Stimulated activated effector memory CD8-positive, alpha-beta T cell treated with anti-CD3 and anti-CD28 coated beads, Interleukin-12 subunit alpha, Interleukin-12 subunit beta, amount 100 ng/mL, for 72 hours (primary cell): ENCODE results near the gene OR2AG1.
A peak's percentile ranks its signal among the peaks of the same experiment; 100 is the strongest.
"Not testable (repeated sequence)": the region's sequence is repeated elsewhere in the genome, so short reads cannot be mapped to it uniquely, and the experiment has no call there.

Source experiments
- ATAC-seq: fragments of 150-1000 bp; cut with Tn5 transposase; 2 replicates; pipeline ENCODE4 v1.10.0; 2021
- DNase-seq, 2 donors: peaks; one replicate each; pipeline ENCODE4 v3.0.0; 2021 to 2022; ENCODE audit warnings: low spot score in 2 of 2
- H3K27ac Mint-ChIP-seq: one replicate; pipeline ENCODE4 v1.8.0; 2022; ENCODE audit warnings: mild to moderate bottlenecking, mixed read lengths
- H3K36me3 Mint-ChIP-seq: one replicate; pipeline ENCODE4 v1.8.0; 2022; ENCODE audit warnings: mild to moderate bottlenecking, mixed read lengths
- H3K4me1 Mint-ChIP-seq: one replicate; pipeline ENCODE4 v1.8.0; 2022; ENCODE audit warnings: mixed read lengths
- H3K4me3 Mint-ChIP-seq: one replicate; pipeline ENCODE4 v1.8.0; 2022; ENCODE audit warnings: mild to moderate bottlenecking, mixed read lengths
- H3K9me3 Mint-ChIP-seq: one replicate; pipeline ENCODE4 v1.8.0; 2022; ENCODE audit warnings: mixed read lengths

Gene OR2AG1

DNA sequence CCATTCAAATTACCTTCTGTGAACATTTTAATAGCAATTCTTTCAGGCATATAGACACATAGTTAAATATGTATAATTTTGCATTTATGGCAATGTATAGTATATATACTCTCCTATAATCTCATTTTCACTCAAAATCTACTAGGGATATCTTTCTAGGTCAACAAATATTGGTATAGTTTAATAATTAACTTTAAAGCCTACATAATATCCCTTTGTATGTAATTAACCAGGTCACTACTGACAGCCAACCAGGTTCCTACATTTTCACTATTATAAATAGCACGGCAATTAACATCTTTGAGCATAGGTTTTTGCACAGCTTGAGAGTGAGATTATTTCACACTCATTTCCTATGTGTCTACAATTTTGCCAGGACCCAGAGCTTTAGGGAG, 26.9 kb upstream of the OR2AG1 start:
- no peak overlapping the region for H3K27ac Mint-ChIP-seq

DNA sequence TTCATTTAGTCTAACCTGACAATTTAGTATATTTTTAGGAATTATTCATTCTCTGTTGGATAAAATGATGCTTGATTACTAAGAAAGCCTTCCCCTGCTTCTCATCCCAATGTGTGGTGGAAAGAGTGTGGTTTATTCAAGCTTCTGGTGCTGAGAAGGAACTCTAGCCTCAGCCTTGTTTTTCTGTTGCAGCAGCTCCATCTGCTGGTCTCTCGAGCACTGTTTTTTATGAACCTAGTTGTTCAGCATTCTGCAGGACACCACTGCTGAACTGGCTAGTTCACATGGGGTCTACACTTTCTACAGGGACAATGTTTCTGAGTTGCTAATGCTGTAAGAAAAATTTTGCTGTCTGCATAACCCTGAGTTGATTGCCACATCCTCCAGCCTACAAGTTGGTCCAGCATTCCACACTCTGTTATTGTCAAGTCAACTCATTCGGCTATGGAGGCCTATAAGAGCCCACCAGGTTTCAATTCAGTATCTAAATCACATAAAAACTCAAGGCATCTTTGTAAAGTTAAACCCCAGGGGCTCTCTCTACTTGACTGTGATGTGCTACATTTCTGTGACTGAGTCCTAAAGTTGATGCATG, 25.4 kb upstream of the OR2AG1 start:
- Mint-ChIP-seq H3K9me3 (no peaks in the 10 kb centered on the region), H3K4me3 (no peak overlapping the region), H3K36me3 (no peaks in the 10 kb centered on the region), H3K4me1 (peaks cover 11% of the 10 kb centered on the region), H3K27ac (no peak overlapping the region)
- peak; percentile 81 for ATAC-seq
- DNase-seq = no peak

More for the DNA sequence above, 26.9 kb upstream of the OR2AG1 start:
- Mint-ChIP-seq H3K4me3 (no peak overlapping the region), H3K4me1 (peaks cover 11% of the 10 kb centered on the region), H3K9me3 (no peaks in the 10 kb centered on the region), H3K36me3 (no peaks in the 10 kb centered on the region)
- ATAC-seq = no peak
- no peak for DNase-seq

DNA sequence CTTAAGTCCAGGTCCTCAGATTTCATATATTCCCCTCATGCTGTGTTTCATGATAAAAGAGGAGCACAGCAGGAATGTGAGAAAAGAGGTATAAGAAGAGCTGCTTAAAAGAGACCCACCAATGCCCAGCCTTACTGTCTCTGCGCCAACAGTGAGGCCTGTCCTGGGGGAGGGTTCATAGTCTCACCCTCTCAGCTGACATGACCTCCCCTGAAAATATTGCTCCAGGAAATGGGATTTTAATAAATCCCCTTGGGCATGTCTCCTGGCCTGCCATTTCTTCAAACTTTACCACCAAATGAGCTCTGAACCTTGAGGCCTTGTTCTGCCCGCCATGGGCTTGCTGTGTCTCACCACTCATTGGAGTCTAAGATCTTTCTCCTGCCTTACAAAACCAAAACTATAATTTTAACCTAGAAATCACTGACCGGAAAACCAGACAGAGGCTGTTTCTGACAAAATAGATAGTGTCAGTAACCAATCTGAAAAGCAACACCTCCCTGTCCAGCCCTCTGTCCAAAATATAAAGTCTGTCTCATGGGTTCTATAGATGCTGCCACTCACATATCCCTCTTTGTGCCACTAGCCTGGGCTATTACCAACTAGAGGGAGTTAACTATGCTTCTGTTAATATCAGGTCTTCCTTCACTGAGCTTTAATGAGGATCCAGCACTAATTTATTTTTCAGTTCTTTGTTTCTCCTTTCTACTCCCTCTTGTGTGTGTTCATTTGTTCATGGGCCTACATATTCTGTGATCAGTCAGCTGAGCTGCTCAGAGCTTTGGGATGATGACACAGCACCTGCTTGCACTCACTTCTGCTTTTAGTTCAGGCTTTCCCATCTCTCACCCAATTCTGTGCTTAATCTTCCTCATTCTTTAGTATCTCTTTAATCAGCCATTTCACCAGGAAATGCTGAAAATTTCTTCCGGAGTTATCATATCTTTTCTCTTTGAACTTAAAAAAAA, 10.6 kb upstream of the OR2AG1 start, which contains the start of gene OR2AG2:
TSS of gene OR2AG2 (minus strand) at position 51 of the 968 bp plus-strand sequence. CDS start 3,019 bp downstream, outside the sequence.
- DNase-seq (no peak), ATAC-seq (no peak)
- H3K27ac Mint-ChIP-seq = no peak within 1 kb of the TSS
- H3K9me3 Mint-ChIP-seq = no peaks in the 10 kb centered on the region
- no peaks in the 10 kb centered on the region for H3K36me3 Mint-ChIP-seq
- no peaks in the 10 kb centered on the region for H3K4me1 Mint-ChIP-seq
- H3K4me3 Mint-ChIP-seq = no peak within 1 kb of the TSS

DNA sequence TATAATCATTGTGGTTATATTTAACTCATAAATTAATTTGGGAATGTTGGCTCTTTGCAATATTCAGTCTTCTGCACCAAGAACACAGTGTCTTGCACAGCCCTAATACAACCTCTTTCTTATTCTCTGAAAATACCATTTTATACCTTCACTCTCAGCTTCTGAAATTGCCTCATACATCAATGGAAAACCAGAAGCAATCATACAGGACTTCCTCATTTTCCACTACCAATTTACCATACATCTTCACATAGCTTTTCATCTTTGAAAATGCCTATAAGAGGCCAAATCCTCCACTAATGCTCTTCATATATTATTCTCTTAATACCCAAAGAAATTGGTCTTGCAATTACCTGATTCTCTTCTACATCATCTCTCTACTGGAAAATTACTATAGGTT, 4.3 kb upstream of the OR2AG1 start:
- H3K36me3 Mint-ChIP-seq = no peaks in the 10 kb centered on the region
- ATAC-seq (no peak), DNase-seq (no peak)
- H3K4me3 Mint-ChIP-seq = no peak overlapping the region
- H3K9me3 Mint-ChIP-seq = no peaks in the 10 kb centered on the region
- H3K4me1 Mint-ChIP-seq = no peaks in the 10 kb centered on the region
- no peak overlapping the region for H3K27ac Mint-ChIP-seq

DNA sequence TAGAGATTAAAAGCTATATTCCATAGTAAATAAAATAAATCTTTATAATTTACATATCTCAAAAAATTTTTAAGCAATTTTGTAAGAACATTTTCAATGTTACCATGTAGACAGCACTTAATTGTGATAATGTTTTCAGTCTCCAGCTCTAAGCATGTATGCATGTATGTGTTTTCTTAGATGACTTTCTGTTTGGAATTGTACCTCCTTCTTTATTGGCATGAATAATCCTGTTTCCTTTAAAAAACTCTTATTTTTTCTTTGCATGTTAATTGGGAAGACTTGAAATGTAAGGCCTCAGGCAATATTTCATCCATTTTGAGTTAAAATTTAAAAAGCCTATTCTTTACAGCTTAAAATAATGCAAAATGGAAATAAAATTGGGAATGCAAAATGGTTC, 2.0 kb upstream of the OR2AG1 start:
- no peaks in the 10 kb centered on the region for H3K36me3 Mint-ChIP-seq
- ATAC-seq (no peak), DNase-seq (no peak)
- no peak overlapping the region for H3K4me3 Mint-ChIP-seq
- H3K27ac Mint-ChIP-seq = no peak overlapping the region
- no peaks in the 10 kb centered on the region for H3K4me1 Mint-ChIP-seq
- H3K9me3 Mint-ChIP-seq = no peaks in the 10 kb centered on the region

DNA sequence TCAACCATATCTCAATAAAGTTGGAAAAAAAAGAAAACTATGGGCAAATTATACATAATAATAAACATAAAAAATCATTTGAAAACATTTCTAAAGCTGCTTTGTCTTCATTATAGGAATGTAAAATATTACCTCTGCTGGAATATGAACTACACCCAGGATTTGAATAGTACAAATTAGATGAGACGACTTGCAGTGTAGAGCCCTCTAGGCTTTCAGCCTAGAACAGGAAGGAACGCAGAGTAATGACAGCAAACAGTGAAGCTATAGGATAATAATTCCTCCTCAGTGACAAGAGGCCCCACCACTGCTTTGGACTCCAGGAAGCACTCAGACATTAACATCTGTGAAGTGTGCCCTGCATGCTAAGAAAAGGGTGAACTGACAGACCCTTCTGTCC, 7.7 kb downstream of the OR2AG1 start:
- Mint-ChIP-seq H3K9me3 (no peaks in the 10 kb centered on the region), H3K36me3 (no peaks in the 10 kb centered on the region), H3K4me1 (no peaks in the 10 kb centered on the region), H3K27ac (no peak overlapping the region), H3K4me3 (no peak overlapping the region)
- no peak for ATAC-seq
- no peak for DNase-seq

DNA sequence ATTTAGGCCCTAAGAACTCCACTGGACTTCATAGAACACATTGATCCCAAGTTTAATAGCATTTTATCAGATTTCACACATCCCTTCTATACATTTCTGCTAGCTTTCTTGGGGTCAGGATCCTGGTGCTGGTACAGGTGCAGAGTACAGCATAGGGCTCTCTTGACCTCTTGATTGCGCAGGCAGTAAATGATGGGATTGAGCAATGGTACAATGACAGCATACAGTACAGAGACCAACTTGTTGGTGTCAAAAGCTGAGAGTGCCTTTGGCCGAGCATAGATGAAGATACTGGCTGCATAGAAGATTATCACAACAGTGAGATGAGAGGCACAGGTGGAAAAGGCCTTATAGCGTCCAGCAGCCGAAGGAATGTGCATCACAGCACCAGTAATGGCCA, 11.8 kb downstream of the OR2AG1 start:
- Mint-ChIP-seq H3K4me3 (no peak overlapping the region), H3K4me1 (no peaks in the 10 kb centered on the region), H3K36me3 (no peaks in the 10 kb centered on the region), H3K27ac (no peak overlapping the region), H3K9me3 (no peaks in the 10 kb centered on the region)
- no peak for ATAC-seq
- no peak for DNase-seq

DNA sequence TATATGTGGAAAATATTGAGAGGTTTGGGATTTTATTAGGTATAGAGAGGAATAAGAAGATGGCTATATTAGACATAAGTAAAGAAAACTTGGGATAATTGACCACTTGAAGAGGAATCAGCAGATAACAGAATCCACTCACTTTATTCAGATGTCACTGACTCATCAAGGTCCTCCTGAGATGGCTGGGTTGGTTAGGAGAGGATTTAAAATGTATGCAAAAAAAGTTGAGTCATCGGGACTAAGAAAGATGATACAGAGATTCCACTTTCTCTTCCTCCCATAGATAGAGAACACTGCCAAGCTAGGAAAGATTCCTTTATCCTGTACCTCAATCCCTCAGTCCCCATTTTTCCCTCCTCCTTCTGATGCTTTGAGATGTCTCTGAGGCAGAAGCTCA, 16.6 kb downstream of the OR2AG1 start, which contains the start of gene OR6A2:
TSS of gene OR6A2 (minus strand) at position 288 of the 400 bp plus-strand sequence. CDS start 3,981 bp downstream, outside the sequence.
- Mint-ChIP-seq H3K9me3 (peaks cover 7% of the 10 kb centered on the region), H3K27ac (no peak within 1 kb of the TSS), H3K36me3 (no peaks in the 10 kb centered on the region), H3K4me3 (no peak within 1 kb of the TSS), H3K4me1 (no peaks in the 10 kb centered on the region)
- DNase-seq (no peak), ATAC-seq (no peak)

DNA sequence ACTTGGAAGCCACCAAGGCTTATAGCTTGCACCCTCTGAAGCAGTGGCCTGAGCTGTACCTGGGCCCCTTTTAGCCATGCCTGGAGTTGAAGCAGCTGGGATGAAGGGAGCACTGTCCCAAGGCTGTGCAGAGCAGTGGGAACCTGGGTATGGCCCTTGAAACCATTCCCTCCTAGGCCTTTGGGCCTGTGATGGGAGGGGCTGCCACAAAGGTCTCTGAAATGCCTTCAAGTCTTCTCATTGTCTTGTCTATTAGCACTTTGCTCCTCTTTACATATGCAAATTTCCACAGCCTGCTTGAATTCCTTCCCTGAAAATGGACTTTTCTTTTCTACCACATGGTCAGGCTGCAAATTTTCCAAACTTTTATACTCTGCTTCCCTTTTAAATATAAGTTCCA, 18.3 kb downstream of the OR2AG1 start:
- H3K4me1 Mint-ChIP-seq, H3K27ac Mint-ChIP-seq, H3K36me3 Mint-ChIP-seq, DNase-seq, H3K4me3 Mint-ChIP-seq, ATAC-seq, H3K9me3 Mint-ChIP-seq: not testable (repeated sequence)

DNA sequence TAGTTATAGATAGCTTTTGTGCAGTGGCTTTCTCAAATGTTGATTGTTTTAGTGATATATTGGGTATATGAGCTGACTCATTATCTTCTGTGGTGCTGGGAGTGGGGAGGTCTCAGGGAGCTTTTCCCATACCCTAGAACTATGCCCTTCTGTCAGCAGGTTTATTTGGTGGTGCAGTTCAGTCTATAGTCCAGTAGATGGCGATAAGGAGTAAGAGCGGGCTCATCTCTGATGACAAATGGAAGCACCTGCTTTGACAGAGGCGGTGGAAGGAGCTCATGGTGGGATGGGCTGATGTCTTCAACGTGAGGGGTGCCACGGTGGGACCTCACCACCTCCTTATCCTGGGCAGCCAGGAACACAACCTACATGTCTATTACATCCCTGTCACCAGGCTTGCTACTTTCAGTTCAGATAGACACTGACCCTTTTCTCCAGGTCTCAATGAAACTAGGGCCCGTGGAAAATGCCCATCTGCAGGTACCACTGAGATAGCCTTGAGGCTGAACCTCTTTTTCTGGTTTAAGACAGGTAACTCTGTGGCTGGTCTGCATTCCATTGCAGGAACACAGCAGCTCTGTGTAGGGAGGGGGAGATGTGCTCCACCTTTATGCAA, 29.7 kb downstream of the OR2AG1 start:
- Mint-ChIP-seq H3K4me1 (no peaks in the 10 kb centered on the region), H3K9me3 (no peaks in the 10 kb centered on the region), H3K4me3 (no peak overlapping the region), H3K27ac (no peak overlapping the region), H3K36me3 (no peaks in the 10 kb centered on the region)
- DNase-seq (peak in 1 of 2 donors; percentile 63), ATAC-seq (peak; percentile 81)

DNA sequence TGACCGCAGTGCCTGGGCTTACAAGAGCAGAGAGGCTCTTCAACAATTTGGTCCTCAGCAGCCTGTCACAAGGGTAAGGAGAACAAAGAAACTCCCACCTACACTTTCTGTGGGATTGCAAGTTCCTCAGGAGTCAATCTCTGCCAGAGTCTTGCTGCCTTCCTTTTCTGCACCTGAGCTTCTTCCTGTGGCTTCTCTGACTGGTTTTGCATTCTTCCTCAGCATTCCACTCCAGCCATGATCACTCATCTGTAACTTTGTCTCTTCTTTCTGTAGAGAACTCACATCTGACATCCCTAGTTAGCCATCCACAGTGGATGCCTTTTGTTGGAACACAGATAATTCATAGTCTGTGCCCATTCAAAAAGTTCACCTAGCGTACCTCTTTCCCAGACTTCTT, 30.8 kb downstream of the OR2AG1 start:
- no peak overlapping the region for H3K27ac Mint-ChIP-seq
- no peaks in the 10 kb centered on the region for H3K4me1 Mint-ChIP-seq
- no peaks in the 10 kb centered on the region for H3K36me3 Mint-ChIP-seq
- H3K4me3 Mint-ChIP-seq = no peak overlapping the region
- no peaks in the 10 kb centered on the region for H3K9me3 Mint-ChIP-seq
- ATAC-seq (no peak), DNase-seq (no peak)

DNA sequence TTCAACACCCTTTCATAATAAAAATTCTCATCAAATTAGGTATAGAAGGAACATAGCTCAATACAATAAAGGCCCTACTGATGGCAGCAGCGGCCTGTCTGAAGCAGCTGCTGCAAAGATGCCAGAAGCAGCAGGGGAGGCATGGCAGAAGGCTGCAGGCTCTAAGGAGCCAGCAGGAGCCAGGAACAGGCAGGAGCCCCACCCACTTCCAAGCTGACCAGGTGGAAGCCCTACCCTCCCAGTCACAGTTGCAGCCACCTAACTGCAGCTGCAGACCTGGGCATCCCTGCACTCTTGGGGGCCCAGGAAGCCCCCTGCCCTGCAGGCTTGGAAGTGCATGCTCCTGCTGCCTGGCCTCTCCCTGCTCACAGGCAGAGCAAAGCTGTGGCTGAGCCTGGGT, 34.9 kb downstream of the OR2AG1 start:
- Mint-ChIP-seq H3K27ac (no peak overlapping the region), H3K4me1 (no peaks in the 10 kb centered on the region), H3K36me3 (no peaks in the 10 kb centered on the region), H3K9me3 (no peaks in the 10 kb centered on the region), H3K4me3 (no peak overlapping the region)
- ATAC-seq = peak; percentile 31
- DNase-seq = no peak

DNA sequence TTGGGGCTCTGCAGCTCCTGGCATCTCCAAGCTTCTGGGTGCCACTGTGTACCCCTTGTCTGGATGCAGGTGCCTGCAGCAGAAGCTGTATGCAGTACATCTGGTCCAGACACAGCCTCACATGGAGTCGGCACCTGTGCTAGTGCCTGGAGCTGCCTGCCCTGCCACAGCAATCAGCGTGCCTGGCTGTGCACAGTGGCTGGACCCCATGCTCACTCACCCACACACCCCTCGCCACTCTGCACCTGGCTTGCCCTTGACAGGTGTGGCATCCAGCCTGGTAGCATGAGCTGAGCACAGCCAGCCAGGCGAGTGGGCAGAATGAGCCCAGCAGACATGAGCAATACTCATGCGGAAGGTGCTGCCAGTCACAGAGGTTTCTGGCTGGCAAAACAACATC, 36.1 kb downstream of the OR2AG1 start:
- no peaks in the 10 kb centered on the region for H3K4me1 Mint-ChIP-seq
- ATAC-seq = no peak
- H3K4me3 Mint-ChIP-seq = no peak overlapping the region
- no peak for DNase-seq
- H3K27ac Mint-ChIP-seq = no peak overlapping the region
- H3K36me3 Mint-ChIP-seq = no peaks in the 10 kb centered on the region
- H3K9me3 Mint-ChIP-seq = no peaks in the 10 kb centered on the region

DNA sequence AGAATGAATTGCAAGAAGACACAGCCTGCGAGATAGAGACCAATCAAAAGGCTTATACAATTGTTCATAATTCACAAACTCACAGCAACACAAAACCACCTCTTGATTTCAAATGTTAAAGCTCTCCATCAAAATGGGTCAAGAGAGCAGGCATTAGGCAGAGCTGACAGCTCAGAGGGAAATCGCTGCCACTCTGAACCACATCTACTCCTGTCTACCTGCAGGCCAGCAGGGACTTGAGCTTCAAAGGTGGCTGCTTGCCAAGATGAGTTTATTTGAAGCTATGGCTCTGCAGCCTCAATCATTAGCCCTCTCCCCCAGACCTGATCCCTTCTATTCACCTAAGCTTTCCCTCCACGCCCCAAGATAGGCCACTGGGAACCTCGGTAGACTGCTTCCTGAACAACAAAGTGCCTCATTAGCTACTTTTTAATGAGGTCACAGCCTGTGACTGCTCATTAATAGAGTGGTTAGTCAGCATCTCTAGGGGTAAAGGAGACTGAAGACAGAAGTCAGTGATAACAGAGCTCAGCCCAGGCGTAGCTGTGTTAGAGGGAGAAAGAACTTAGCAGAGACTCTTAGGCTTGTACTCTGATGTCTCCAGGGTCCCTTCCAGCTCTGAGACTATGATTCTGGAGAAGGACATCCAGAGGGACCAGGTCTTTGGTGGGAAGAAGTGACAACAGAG, 41.5 kb downstream of the OR2AG1 start:
- Mint-ChIP-seq H3K36me3 (no peaks in the 10 kb centered on the region), H3K4me3 (no peak overlapping the region), H3K4me1 (no peaks in the 10 kb centered on the region), H3K9me3 (no peaks in the 10 kb centered on the region), H3K27ac (no peak overlapping the region)
- ATAC-seq (peak; percentile 46), DNase-seq (no peak)

DNA sequence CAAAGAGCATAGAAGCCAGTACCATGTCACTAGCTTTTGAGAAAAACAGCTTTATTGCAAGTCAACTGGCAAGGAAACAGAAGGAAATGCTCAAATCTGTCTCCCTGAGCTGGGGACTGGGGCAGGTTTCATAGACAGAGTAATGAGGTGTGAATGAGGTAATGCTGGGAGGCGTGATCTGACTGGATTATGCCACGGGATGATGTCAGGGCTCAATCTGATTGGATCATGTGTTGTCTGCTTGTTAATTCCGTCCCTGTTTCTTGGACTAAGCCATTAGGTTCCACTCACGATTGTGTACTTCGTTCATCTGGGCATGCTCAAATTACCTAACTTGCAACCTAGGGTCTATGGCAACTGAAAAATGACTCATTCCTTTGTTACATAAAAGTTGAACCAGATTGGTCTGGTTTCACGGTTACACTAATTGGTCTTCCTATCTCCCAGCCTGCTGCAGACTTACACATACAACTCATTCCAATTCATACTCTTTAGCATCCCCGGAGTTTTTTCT, 42.5 kb downstream of the OR2AG1 start:
- no peaks in the 10 kb centered on the region for H3K36me3 Mint-ChIP-seq
- H3K4me3 Mint-ChIP-seq = no peak overlapping the region
- no peak overlapping the region for H3K27ac Mint-ChIP-seq
- DNase-seq (no peak), ATAC-seq (peak; percentile 60)
- no peaks in the 10 kb centered on the region for H3K4me1 Mint-ChIP-seq
- no peaks in the 10 kb centered on the region for H3K9me3 Mint-ChIP-seq
